WTC11 (cell line): ENCODE results near the gene KRT76. TPM values are rescaled to one million over a fixed set of nuclear protein-coding genes. Genes with fewer than 3 reads are reported as not detected.

Experiments used
- ATAC-seq: fragments of 200-7000 bp; cut with Tn5 transposase; 2 replicates; pipeline ENCODE4 v1.10.0; 2021; ENCODE audit warnings: mild to moderate bottlenecking, moderate library complexity
- CTCF ChIA-PET: fragments of 300-600 bp; sonication (Branson Sonifier 250); formaldehyde crosslinking; loops from one replicate; lab custom pipeline; 2021; ENCODE audit warnings: antibody characterized with exemption; lab: Charles Lee
- POLR2A ChIA-PET: fragments of 350-600 bp; sonication (Branson Sonifier 250); formaldehyde crosslinking; loops from one replicate; lab custom pipeline; 2021; ENCODE audit warnings: antibody characterized with exemption; lab: Charles Lee
- DNase-seq: peaks from one replicate; pipeline ENCODE4 v3.0.0; 2021; ENCODE audit warnings: low spot score
- H3K27ac Mint-ChIP-seq: 2 replicates; pipeline ENCODE4 v1.8.0; 2021; ENCODE audit warnings: mixed read lengths
- H3K27me3 Mint-ChIP-seq: 2 replicates; pipeline ENCODE4 v1.8.0; 2021; ENCODE audit warnings: low read depth, mild to moderate bottlenecking, moderate library complexity, mixed read lengths
- H3K36me3 Mint-ChIP-seq: 2 replicates; pipeline ENCODE4 v1.8.0; 2021; ENCODE audit warnings: mixed read lengths
- H3K4me1 Mint-ChIP-seq: 2 replicates; pipeline ENCODE4 v1.8.0; 2022; ENCODE audit warnings: mixed read lengths
- H3K4me3 Mint-ChIP-seq: 2 replicates; pipeline ENCODE4 v1.8.0; 2021; ENCODE audit warnings: mild to moderate bottlenecking, moderate library complexity, mixed read lengths
- H3K9me3 Mint-ChIP-seq: 2 replicates; pipeline ENCODE4 v1.8.0; 2021; ENCODE audit warnings: mixed read lengths
- ARID4B ChIP-seq: sonication (generic); formaldehyde crosslinking; IDR thresholded peaks from 2 replicates; pipeline ENCODE4 v1.8.0; 2023; ENCODE audit warnings: missing genetic modification reagents, mild to moderate bottlenecking, borderline replicate concordance
- ATF3 ChIP-seq: sonication (generic); formaldehyde crosslinking; conservative IDR thresholded peaks from 2 replicates; pipeline ENCODE4 v1.8.1; 2022; ENCODE audit warnings: mild to moderate bottlenecking, missing genetic modification reagents
- CREM ChIP-seq: sonication (generic); formaldehyde crosslinking; IDR thresholded peaks from 2 replicates; pipeline ENCODE4 v1.8.1; 2022; ENCODE audit warnings: mild to moderate bottlenecking, missing genetic modification reagents, moderate library complexity
- CTCF ChIP-seq: fragments of 200-600 bp; IDR thresholded peaks from 2 replicates; pipeline ENCODE4 v1.8.0; 2022; ENCODE audit warnings: antibody characterized with exemption
- ELF4 ChIP-seq: sonication (generic); formaldehyde crosslinking; IDR thresholded peaks from 2 replicates; pipeline ENCODE4 v1.8.1; 2022; ENCODE audit warnings: low read depth, mild to moderate bottlenecking, moderate library complexity, missing genetic modification reagents
- ESRRA ChIP-seq: sonication (generic); formaldehyde crosslinking; IDR thresholded peaks from 2 replicates; pipeline ENCODE4 v1.8.1; 2022; ENCODE audit warnings: mild to moderate bottlenecking, missing genetic modification reagents, borderline replicate concordance
- FOXK1 ChIP-seq: sonication (generic); formaldehyde crosslinking; IDR thresholded peaks from 2 replicates; pipeline ENCODE4 v1.8.0; 2022; ENCODE audit warnings: mild to moderate bottlenecking, moderate library complexity, missing genetic modification reagents
- GRHL2 ChIP-seq: fragments of 250-450 bp; sonication (Bioruptor Pico); IDR thresholded peaks from 2 replicates; pipeline ENCODE4 v1.8.0; 2022; ENCODE audit warnings: mild to moderate bottlenecking, moderate library complexity; ENCODE audit not compliant: insufficient replicate concordance, severe bottlenecking
- JAZF1 ChIP-seq: fragments of 250-450 bp; sonication (Bioruptor Pico); IDR thresholded peaks from 2 replicates; pipeline ENCODE4 v1.9.0; 2021; ENCODE audit warnings: moderate library complexity, mild to moderate bottlenecking, inconsistent platforms
- KAT7 ChIP-seq: sonication (generic); formaldehyde crosslinking; IDR thresholded peaks from 2 replicates; pipeline ENCODE4 v1.8.1; 2023; ENCODE audit warnings: missing genetic modification reagents, mild to moderate bottlenecking, borderline replicate concordance
- MXD4 ChIP-seq: fragments of 250-450 bp; sonication (Bioruptor Pico); IDR thresholded peaks from 2 replicates; pipeline ENCODE4 v1.8.0; 2021; ENCODE audit warnings: mild to moderate bottlenecking, moderate library complexity, borderline replicate concordance
- NR2C2 ChIP-seq: sonication (generic); formaldehyde crosslinking; IDR thresholded peaks from 2 replicates; pipeline ENCODE4 v1.8.0; 2022; ENCODE audit warnings: mild to moderate bottlenecking, missing genetic modification reagents
- SMAD3 ChIP-seq: sonication (generic); formaldehyde crosslinking; IDR thresholded peaks from 2 replicates; pipeline ENCODE4 v1.8.0; 2022; ENCODE audit warnings: missing genetic modification reagents, mild to moderate bottlenecking, borderline replicate concordance
- SMAD4 ChIP-seq: sonication (generic); formaldehyde crosslinking; IDR thresholded peaks from 2 replicates; pipeline ENCODE4 v1.8.0; 2022; ENCODE audit warnings: mild to moderate bottlenecking, missing genetic modification reagents
- SOX15 ChIP-seq: fragments of 250-450 bp; sonication (Bioruptor Pico); IDR thresholded peaks from 2 replicates; pipeline ENCODE4 v1.9.0; 2021; ENCODE audit warnings: mild to moderate bottlenecking
- SP1 ChIP-seq: sonication (generic); formaldehyde crosslinking; conservative IDR thresholded peaks from 2 replicates; pipeline ENCODE4 v1.8.1; 2022; ENCODE audit warnings: missing genetic modification reagents
- TEAD4 ChIP-seq: sonication (generic); formaldehyde crosslinking; IDR thresholded peaks from 2 replicates; pipeline ENCODE4 v1.8.0; 2022; ENCODE audit warnings: mild to moderate bottlenecking, missing genetic modification reagents
- ZBTB21 ChIP-seq: sonication (generic); formaldehyde crosslinking; IDR thresholded peaks from 2 replicates; pipeline ENCODE4 v1.8.1; 2023; ENCODE audit warnings: mild to moderate bottlenecking, missing genetic modification reagents, borderline replicate concordance
- ZNF219 ChIP-seq: sonication (generic); formaldehyde crosslinking; IDR thresholded peaks from 2 replicates; pipeline ENCODE4 v1.8.0; 2023; ENCODE audit warnings: missing genetic modification reagents, mild to moderate bottlenecking, borderline replicate concordance
- ZNF396 ChIP-seq: fragments of 250-450 bp; sonication (Bioruptor Pico); IDR thresholded peaks from 2 replicates; pipeline ENCODE4 v1.8.0; 2021; ENCODE audit warnings: mild to moderate bottlenecking, moderate library complexity, borderline replicate concordance
- total RNA-seq: library from RNA; stranded (reverse); gene quantifications from 3 replicates; pipeline ENCODE4 v1.2.3, GENCODE V29; 2021
- TF ChIP-seq, protein P1 (sequence below): sonication (generic); formaldehyde crosslinking; IDR thresholded peaks from 2 replicates; pipeline ENCODE4 v1.8.1; 2023; ENCODE audit warnings: mild to moderate bottlenecking, missing genetic modification reagents
- TF ChIP-seq, protein P2 (sequence below): sonication (generic); formaldehyde crosslinking; IDR thresholded peaks from 2 replicates; pipeline ENCODE4 v1.8.1; 2023; ENCODE audit warnings: mild to moderate bottlenecking, missing genetic modification reagents

Gene KRT76
- total RNA-seq, 1 experiment from 2014 or later = not detected

- no peak for TF ChIP-seq ARID4B
- no peak for TF ChIP-seq NR2C2 (CRISPR knock-in tag)
- TF ChIP-seq, protein P1, sequence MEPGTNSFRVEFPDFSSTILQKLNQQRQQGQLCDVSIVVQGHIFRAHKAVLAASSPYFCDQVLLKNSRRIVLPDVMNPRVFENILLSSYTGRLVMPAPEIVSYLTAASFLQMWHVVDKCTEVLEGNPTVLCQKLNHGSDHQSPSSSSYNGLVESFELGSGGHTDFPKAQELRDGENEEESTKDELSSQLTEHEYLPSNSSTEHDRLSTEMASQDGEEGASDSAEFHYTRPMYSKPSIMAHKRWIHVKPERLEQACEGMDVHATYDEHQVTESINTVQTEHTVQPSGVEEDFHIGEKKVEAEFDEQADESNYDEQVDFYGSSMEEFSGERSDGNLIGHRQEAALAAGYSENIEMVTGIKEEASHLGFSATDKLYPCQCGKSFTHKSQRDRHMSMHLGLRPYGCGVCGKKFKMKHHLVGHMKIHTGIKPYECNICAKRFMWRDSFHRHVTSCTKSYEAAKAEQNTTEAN = no peak
- TF ChIP-seq, all 79 proteins: peak for 0
Observed at GRCh38 chr12:52815161-52815560, 38.0 kb upstream of the KRT76 start (continued).

- Mint-ChIP-seq H3K36me3 (no peaks in the 10 kb centered on the region), H3K4me1 (no peaks in the 10 kb centered on the region), H3K4me3 (no peak overlapping the region), H3K9me3 (no peaks in the 10 kb centered on the region)
- DNase-seq = no peak
- ChIA-PET CTCF (interaction anchor here (1.8 kb wide), 1 partner anchor 56 kb away, joined by 8 read pairs; no protein-coding TSS in a partner anchor), POLR2A (no interaction called here)
- no peak for ATAC-seq
- TF ChIP-seq ZBTB21 (CRISPR knock-in tag) (no peak), TEAD4 (CRISPR knock-in tag) (no peak), SP1 (CRISPR knock-in tag) (no peak), KAT7 (CRISPR knock-in tag) (no peak), ESRRA (CRISPR knock-in tag) (no peak), MXD4 (CRISPR knock-in tag) (no peak), SMAD4 (no peak), ZNF219 (no peak), ZNF396 (CRISPR knock-in tag) (no peak), JAZF1 (CRISPR knock-in tag) (no peak)
- TF ChIP-seq, protein P2, sequence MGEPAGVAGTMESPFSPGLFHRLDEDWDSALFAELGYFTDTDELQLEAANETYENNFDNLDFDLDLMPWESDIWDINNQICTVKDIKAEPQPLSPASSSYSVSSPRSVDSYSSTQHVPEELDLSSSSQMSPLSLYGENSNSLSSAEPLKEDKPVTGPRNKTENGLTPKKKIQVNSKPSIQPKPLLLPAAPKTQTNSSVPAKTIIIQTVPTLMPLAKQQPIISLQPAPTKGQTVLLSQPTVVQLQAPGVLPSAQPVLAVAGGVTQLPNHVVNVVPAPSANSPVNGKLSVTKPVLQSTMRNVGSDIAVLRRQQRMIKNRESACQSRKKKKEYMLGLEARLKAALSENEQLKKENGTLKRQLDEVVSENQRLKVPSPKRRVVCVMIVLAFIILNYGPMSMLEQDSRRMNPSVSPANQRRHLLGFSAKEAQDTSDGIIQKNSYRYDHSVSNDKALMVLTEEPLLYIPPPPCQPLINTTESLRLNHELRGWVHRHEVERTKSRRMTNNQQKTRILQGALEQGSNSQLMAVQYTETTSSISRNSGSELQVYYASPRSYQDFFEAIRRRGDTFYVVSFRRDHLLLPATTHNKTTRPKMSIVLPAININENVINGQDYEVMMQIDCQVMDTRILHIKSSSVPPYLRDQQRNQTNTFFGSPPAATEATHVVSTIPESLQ (CRISPR knock-in tag) = no peak
- TF ChIP-seq, all 79 proteins: peak for 0
- H3K27me3 Mint-ChIP-seq = no peaks in the 10 kb centered on the region
- H3K27ac Mint-ChIP-seq = no peak overlapping the region
Observed at GRCh38 chr12:52814710-52815155, 37.6 kb upstream of the KRT76 start.

DNA sequence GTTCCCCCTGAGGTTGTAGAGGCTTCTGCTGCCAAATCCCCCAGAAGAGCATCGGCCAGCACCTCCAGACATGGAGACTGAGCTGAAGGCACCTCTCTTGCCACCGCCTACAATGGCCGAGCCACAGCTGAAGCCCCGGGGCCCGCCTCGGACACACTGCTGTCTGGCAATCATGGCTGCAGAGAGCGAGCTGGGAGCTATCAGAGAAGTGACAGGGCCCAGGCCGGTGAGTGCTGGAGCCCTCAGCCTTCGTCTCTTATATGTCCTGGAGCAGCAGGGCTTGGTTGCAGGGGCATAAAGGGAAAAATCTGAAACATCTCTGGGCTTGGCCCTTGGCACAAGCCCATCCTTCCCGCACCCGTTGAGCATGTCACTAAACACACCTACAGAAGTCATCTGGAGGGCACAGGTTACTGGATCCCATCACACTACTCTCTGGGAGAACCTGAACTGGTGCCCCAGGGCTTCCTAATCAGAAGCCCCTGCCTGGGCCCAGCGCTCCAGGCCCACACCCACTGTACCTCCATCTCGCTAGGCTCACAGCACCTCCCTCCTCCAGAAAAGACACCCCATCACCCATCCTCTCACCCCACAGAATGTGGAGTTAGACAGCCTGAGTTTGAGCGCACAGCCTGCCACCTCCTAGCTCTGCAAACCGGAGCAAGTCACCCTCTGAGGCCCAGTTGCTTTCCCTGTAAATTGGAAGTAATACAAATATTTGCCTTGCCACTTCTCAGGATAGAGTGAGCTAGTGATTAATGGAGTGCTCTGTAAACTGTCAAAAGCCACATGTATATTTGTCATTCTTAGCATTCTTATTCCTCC lies 37.0 kb upstream of the KRT76 start, which contains the start of gene KRT4:
Gene KRT4 (minus strand): TSS at position 232 of the 825 bp plus-strand sequence. CDS start 58 bp downstream, at position 174.
- ATAC-seq (no peak), DNase-seq (no peak)
- no peak within 1 kb of the TSS for H3K27ac Mint-ChIP-seq
- no peaks in the 10 kb centered on the region for H3K4me1 Mint-ChIP-seq
- CTCF ChIA-PET = interaction anchor here (1.8 to 2.1 kb wide), 2 partner anchors 51 to 56 kb away, joined by 8 read pairs; no protein-coding TSS in a partner anchor
- no peaks in the 10 kb centered on the region for H3K27me3 Mint-ChIP-seq
- no peaks in the 10 kb centered on the region for H3K36me3 Mint-ChIP-seq
- no peak within 1 kb of the TSS for H3K4me3 Mint-ChIP-seq
- POLR2A ChIA-PET = no interaction called here
- no peaks in the 10 kb centered on the region for H3K9me3 Mint-ChIP-seq
- no peak for TF ChIP-seq ELF4
- TF ChIP-seq KAT7 (CRISPR knock-in tag) = no peak
- TF ChIP-seq SMAD3 (CRISPR knock-in tag) = no peak
- TF ChIP-seq CTCF = no peak
- no peak for TF ChIP-seq CREM (CRISPR knock-in tag)
- TF ChIP-seq ATF3 (CRISPR knock-in tag) = no peak
- TF ChIP-seq FOXK1 (CRISPR knock-in tag) = no peak
- no peak for TF ChIP-seq SOX15 (CRISPR knock-in tag)
- no peak for TF ChIP-seq GRHL2 (CRISPR knock-in tag)
